ENCODE measurements around the gene SLC12A3. TPM values are rescaled to one million over a fixed set of nuclear protein-coding genes. Genes with fewer than 3 reads are reported as not detected.

SLC12A3 gene
- total and polyA plus RNA-seq, 2 of the 4 experiments (the other 2 are of a cell fraction): not detected

DNA sequence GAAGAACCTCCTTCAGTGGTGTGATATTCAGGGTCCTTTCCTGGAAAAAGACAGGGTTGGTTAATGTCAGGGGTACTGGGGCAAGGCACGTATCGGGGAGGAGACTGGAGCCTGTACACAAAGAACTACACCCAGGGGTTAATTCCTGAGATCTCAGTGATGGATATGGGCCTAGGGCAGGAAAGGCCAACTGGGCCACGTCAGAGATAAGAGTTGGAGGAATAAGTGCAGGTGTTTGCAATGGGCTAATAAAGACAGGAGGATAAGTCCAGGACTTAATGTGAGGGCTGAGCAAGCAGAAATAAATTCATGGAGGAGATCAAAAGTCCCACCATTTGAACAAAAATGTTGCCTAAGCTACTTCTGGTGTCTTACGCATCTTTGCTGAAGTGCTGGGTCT, 56.6 kb downstream of the SLC12A3 start:
- Histone ChIP-seq H2BK15ac (ENCODE audit: low read depth, low read length) (no peak overlapping the region), H3K36me3 (ENCODE audit: control insufficient read depth, insufficient read depth, low read length) (no peaks in the 10 kb centered on the region; the same call in 1 of the 2 replicates), H3K27ac (ENCODE audit: insufficient read depth, low read length) (no peak overlapping the region), H3K23ac (ENCODE audit: low read depth, low read length) (no peak overlapping the region), H4K5ac (ENCODE audit: low read depth, low read length) (no peak overlapping the region), H3K27me3 (ENCODE audit: control insufficient read depth, insufficient read depth, low read length) (peaks cover 21% of the 10 kb centered on the region), H2AK5ac (ENCODE audit: low read depth, low read length) (no peak overlapping the region), H3K4me3 (ENCODE audit: insufficient read depth, low read depth, low read length) (no peak overlapping the region), H4K91ac (ENCODE audit: insufficient read depth, low read depth, low read length) (no peak overlapping the region), H3K18ac (ENCODE audit: low read depth, low read length) (no peak overlapping the region), H2AFZ (replicated peaks; ENCODE audit: low read length, poor library complexity) (no peak overlapping the region), H3K4ac (ENCODE audit: low read depth, low read length) (no peak overlapping the region), H3K9me1 (ENCODE audit: insufficient read depth, low read length) (no peaks in the 10 kb centered on the region), H2BK120ac (ENCODE audit: low read depth, low read length) (no peak overlapping the region), H3K9me3 (ENCODE audit: control insufficient read depth, insufficient read depth, low read length) (no peaks in the 10 kb centered on the region), H2AK9ac (replicated peaks; ENCODE audit: low read depth, low read length, poor library complexity) (no peak overlapping the region), H4K20me1 (ENCODE audit: insufficient read depth, low read length) (no peaks in the 10 kb centered on the region), H4K8ac (ENCODE audit: low read depth in 2 of 2, low read length in 2 of 2) (no peak overlapping the region), H3K56ac (ENCODE audit: extremely low read depth, insufficient read depth, low read length) (no peak overlapping the region), H3K14ac (replicated peaks; ENCODE audit: low read depth, low read length) (no peak overlapping the region), H3K4me2 (ENCODE audit: low read depth, low read length) (no peak overlapping the region), H2BK5ac (ENCODE audit: low read depth, low read length, poor library complexity, severe bottlenecking) (no peak overlapping the region), H3K9ac (ENCODE audit: low read depth, low read length) (no peak overlapping the region), H2BK20ac (ENCODE audit: low read depth, low read length) (no peak overlapping the region), H3K4me1 (ENCODE audit: control insufficient read depth, insufficient read depth, low read length) (no peaks in the 10 kb centered on the region), H3K79me1 (ENCODE audit: low read depth in 1 of 2, low read length in 2 of 2) (no peaks in the 10 kb centered on the region)
- BruUV-seq (replicated peaks): no TSS peak
- no peak for ATAC-seq (ENCODE audit: low read depth)
- no peak for TF ChIP-seq BHLHE40 (IDR thresholded peaks at IDR 0.05; ENCODE audit: low read depth, low read length)
- TF ChIP-seq, protein P1, sequence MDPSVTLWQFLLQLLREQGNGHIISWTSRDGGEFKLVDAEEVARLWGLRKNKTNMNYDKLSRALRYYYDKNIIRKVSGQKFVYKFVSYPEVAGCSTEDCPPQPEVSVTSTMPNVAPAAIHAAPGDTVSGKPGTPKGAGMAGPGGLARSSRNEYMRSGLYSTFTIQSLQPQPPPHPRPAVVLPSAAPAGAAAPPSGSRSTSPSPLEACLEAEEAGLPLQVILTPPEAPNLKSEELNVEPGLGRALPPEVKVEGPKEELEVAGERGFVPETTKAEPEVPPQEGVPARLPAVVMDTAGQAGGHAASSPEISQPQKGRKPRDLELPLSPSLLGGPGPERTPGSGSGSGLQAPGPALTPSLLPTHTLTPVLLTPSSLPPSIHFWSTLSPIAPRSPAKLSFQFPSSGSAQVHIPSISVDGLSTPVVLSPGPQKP (IDR thresholded peaks at IDR 0.05; ENCODE audit: borderline replicate concordance, low read depth, low read length): no peak
- no peak for TF ChIP-seq NFE2L2 (IDR thresholded peaks at IDR 0.05; ENCODE audit: low read depth, low read length)
- no peak for TF ChIP-seq RAD21 (IDR thresholded peaks at IDR 0.05; ENCODE audit: low read length)
- TF ChIP-seq CHD1 (IDR thresholded peaks at IDR 0.05; ENCODE audit: low read depth, low read length): no peak
- TF ChIP-seq, protein P2, sequence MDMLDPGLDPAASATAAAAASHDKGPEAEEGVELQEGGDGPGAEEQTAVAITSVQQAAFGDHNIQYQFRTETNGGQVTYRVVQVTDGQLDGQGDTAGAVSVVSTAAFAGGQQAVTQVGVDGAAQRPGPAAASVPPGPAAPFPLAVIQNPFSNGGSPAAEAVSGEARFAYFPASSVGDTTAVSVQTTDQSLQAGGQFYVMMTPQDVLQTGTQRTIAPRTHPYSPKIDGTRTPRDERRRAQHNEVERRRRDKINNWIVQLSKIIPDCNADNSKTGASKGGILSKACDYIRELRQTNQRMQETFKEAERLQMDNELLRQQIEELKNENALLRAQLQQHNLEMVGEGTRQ (IDR thresholded peaks at IDR 0.05; ENCODE audit: low read depth, low read length): no peak
- no peak for TF ChIP-seq MXI1 (IDR thresholded peaks at IDR 0.05; ENCODE audit: borderline replicate concordance, low read depth, low read length)
- TF ChIP-seq RCOR1 (IDR thresholded peaks at IDR 0.05; ENCODE audit: insufficient replicate concordance, low read length): no peak
- no peak for TF ChIP-seq SMC3 (IDR thresholded peaks at IDR 0.05; ENCODE audit: low read depth, low read length)
- TF ChIP-seq, protein P3, sequence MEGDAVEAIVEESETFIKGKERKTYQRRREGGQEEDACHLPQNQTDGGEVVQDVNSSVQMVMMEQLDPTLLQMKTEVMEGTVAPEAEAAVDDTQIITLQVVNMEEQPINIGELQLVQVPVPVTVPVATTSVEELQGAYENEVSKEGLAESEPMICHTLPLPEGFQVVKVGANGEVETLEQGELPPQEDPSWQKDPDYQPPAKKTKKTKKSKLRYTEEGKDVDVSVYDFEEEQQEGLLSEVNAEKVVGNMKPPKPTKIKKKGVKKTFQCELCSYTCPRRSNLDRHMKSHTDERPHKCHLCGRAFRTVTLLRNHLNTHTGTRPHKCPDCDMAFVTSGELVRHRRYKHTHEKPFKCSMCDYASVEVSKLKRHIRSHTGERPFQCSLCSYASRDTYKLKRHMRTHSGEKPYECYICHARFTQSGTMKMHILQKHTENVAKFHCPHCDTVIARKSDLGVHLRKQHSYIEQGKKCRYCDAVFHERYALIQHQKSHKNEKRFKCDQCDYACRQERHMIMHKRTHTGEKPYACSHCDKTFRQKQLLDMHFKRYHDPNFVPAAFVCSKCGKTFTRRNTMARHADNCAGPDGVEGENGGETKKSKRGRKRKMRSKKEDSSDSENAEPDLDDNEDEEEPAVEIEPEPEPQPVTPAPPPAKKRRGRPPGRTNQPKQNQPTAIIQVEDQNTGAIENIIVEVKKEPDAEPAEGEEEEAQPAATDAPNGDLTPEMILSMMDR (conservative IDR thresholded peaks at IDR 0.05; ENCODE audit: low read depth, low read length): no peak
- no peak for TF ChIP-seq RFX5 (IDR thresholded peaks at IDR 0.05; ENCODE audit: low read depth, low read length)
- TF ChIP-seq MAFK (IDR thresholded peaks at IDR 0.05; ENCODE audit: low read depth, low read length): no peak
- no peak for TF ChIP-seq CEBPB (IDR thresholded peaks at IDR 0.05; ENCODE audit: low read depth, low read length)
- no peak for TF ChIP-seq MAZ (IDR thresholded peaks at IDR 0.05; ENCODE audit: borderline replicate concordance, low read depth, low read length)
- TF ChIP-seq FOS (IDR thresholded peaks at IDR 0.05; ENCODE audit: low read depth, low read length): no peak
- no CpG with 5 or more reads among the region's 4 CpGs for WGBS, 2 experiments (ENCODE audit: extremely low coverage in 2 of 2, insufficient read length in 1 of 2)
- POLR2A ChIA-PET (ENCODE audit: unreplicated experiment): interaction anchor here (0.6 kb wide), 1 partner anchor 12 kb away, joined by 5 read pairs; no protein-coding TSS in a partner anchor
- intact Hi-C loops (cut with micrococcal nuclease): no loop called here
- in situ Hi-C loops (cut with MboI; ENCODE audit: low sequenced_read_pairs): no loop called here
- dilution Hi-C loops (cut with HindIII; ENCODE audit: low sequenced_read_pairs, unreplicated experiment): no loop called here
- no peak for DNase-seq
- CTCF ChIA-PET: interaction anchor here (0.6 kb wide), 1 partner anchor 192 kb away, joined by 5 read pairs; no protein-coding TSS in a partner anchor
